Measurements from ENCODE around the gene CELSR1. TPM values are rescaled to one million over a fixed set of nuclear protein-coding genes. Genes with fewer than 3 reads are reported as not detected.

The CELSR1 gene
- total RNA-seq, 1 donor from 2014 or later, result 0.27 TPM

DNA sequence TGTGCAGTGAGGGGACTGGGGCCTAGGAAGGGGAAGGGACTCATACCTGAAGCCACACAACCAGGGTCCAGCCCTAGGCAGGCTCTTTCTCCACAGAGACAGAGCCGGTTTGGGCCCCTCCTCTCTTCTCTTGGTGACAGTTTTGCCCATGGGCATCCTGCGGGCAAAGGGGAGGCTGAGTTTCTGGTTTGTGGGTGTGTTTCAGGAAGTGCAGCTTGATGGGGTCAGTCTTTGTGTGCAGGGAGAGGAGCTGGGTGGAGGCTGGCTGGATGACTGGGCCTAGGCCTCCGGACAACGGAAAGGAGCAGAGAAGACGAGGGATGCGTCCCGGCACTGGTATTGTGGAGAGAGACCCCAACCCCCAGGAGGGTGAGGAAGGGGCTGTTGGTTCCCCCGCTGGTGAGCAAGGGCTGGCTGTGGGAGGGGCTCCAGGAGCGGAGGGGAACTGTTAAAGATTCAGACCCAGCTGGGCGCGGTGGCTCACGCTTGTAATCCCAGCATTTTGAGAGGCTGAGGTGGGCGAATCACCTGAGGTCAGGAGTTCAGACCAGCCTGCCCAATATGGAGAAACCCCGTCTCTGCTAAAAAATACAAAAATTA, 23.4 kb upstream of the CELSR1 start:
- Mint-ChIP-seq H3K9me3 (ENCODE audit: unreplicated experiment) (peaks cover 15% of the 10 kb centered on the region), H3K27me3 (ENCODE audit: unreplicated experiment) (peaks cover 12% of the 10 kb centered on the region), H3K36me3 (ENCODE audit: unreplicated experiment) (peaks cover 6% of the 10 kb centered on the region), H3K4me1 (ENCODE audit: low read depth, unreplicated experiment) (peaks cover 18% of the 10 kb centered on the region), H3K27ac (ENCODE audit: unreplicated experiment) (no peak overlapping the region), H3K4me3 (ENCODE audit: unreplicated experiment) (no peak overlapping the region)
- DNase-seq, result no peak
- TF ChIP-seq, protein P1, sequence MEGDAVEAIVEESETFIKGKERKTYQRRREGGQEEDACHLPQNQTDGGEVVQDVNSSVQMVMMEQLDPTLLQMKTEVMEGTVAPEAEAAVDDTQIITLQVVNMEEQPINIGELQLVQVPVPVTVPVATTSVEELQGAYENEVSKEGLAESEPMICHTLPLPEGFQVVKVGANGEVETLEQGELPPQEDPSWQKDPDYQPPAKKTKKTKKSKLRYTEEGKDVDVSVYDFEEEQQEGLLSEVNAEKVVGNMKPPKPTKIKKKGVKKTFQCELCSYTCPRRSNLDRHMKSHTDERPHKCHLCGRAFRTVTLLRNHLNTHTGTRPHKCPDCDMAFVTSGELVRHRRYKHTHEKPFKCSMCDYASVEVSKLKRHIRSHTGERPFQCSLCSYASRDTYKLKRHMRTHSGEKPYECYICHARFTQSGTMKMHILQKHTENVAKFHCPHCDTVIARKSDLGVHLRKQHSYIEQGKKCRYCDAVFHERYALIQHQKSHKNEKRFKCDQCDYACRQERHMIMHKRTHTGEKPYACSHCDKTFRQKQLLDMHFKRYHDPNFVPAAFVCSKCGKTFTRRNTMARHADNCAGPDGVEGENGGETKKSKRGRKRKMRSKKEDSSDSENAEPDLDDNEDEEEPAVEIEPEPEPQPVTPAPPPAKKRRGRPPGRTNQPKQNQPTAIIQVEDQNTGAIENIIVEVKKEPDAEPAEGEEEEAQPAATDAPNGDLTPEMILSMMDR (IDR thresholded peaks at IDR 0.05; ENCODE audit: partially characterized antibody, unreplicated experiment), result no peak

DNA sequence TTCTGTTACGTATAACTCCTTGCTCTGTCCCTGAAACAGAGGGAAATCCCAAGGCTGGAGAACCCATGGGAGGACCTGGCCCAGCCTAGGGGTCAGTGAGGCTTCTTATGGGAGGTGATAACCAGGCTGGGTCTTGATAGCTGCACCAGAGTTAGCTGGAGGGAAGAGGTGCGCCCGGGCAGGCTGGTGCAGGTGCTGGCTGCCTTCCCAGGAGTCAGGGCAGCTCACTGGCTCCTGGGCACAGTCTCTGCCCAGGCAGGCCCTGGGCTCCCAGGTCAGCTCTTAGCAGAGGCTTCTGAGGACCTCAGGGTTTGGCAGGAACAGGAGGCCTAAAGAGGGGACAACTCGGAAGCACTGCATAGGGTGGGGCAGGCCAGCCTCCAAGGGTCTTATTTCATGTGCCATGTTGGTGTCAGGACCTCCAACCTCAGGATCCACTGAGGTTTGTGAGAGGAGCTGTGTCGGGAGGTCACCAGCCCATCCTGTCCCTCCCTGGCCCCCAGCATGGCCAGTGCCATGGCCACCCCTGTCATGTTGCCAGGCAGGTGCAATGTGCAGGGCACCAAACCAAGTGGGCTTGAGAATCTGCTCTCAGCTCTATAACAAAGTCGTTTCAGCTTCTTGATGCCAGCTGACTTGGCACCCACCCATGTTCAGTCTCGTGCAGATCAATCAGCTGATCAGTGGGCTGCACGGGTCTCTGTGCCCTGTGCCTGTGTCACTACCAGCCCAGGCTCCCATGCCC, 20.5 kb upstream of the CELSR1 start:
- Mint-ChIP-seq H3K27me3 (ENCODE audit: unreplicated experiment) (peaks cover 6% of the 10 kb centered on the region), H3K36me3 (ENCODE audit: unreplicated experiment) (peaks cover 9% of the 10 kb centered on the region), H3K4me1 (ENCODE audit: low read depth, unreplicated experiment) (peaks cover 3% of the 10 kb centered on the region), H3K4me3 (ENCODE audit: unreplicated experiment) (no peak overlapping the region), H3K9me3 (ENCODE audit: unreplicated experiment) (peaks cover 7% of the 10 kb centered on the region), H3K27ac (ENCODE audit: unreplicated experiment) (no peak overlapping the region)
- TF ChIP-seq, protein P1 (IDR thresholded peaks at IDR 0.05; ENCODE audit: partially characterized antibody, unreplicated experiment), result no peak
- no peak for DNase-seq

- Mint-ChIP-seq H3K27me3 (ENCODE audit: unreplicated experiment) (peaks cover 6% of the 10 kb centered on the region), H3K9me3 (ENCODE audit: unreplicated experiment) (peaks cover 7% of the 10 kb centered on the region), H3K27ac (ENCODE audit: unreplicated experiment) (no peak overlapping the region), H3K4me3 (ENCODE audit: unreplicated experiment) (no peak overlapping the region), H3K36me3 (ENCODE audit: unreplicated experiment) (peaks cover 9% of the 10 kb centered on the region), H3K4me1 (ENCODE audit: low read depth, unreplicated experiment) (no peaks in the 10 kb centered on the region)
- TF ChIP-seq, protein P1 (IDR thresholded peaks at IDR 0.05; ENCODE audit: partially characterized antibody, unreplicated experiment), result no peak
- DNase-seq, result no peak
Observed at GRCh38 chr22:46556775-46557174, 19.4 kb upstream of the CELSR1 start.

- Mint-ChIP-seq H3K36me3 (ENCODE audit: unreplicated experiment) (peaks cover 9% of the 10 kb centered on the region), H3K27ac (ENCODE audit: unreplicated experiment) (no peak overlapping the region), H3K4me3 (ENCODE audit: unreplicated experiment) (no peak overlapping the region), H3K4me1 (ENCODE audit: low read depth, unreplicated experiment) (no peaks in the 10 kb centered on the region), H3K27me3 (ENCODE audit: unreplicated experiment) (peaks cover 6% of the 10 kb centered on the region), H3K9me3 (ENCODE audit: unreplicated experiment) (peaks cover 4% of the 10 kb centered on the region)
- DNase-seq, result no peak
- TF ChIP-seq, protein P1 (IDR thresholded peaks at IDR 0.05; ENCODE audit: partially characterized antibody, unreplicated experiment), result no peak
Observed at GRCh38 chr22:46553189-46553588, 15.8 kb upstream of the CELSR1 start.

- H3K4me1 Mint-ChIP-seq (ENCODE audit: low read depth, unreplicated experiment), result no peaks in the 10 kb centered on the region
- peaks cover 9% of the 10 kb centered on the region for H3K36me3 Mint-ChIP-seq (ENCODE audit: unreplicated experiment)
- no peak overlapping the region for H3K27ac Mint-ChIP-seq (ENCODE audit: unreplicated experiment)
- DNase-seq, result no peak
- TF ChIP-seq, protein P1 (IDR thresholded peaks at IDR 0.05; ENCODE audit: partially characterized antibody, unreplicated experiment), result no peak
- H3K4me3 Mint-ChIP-seq (ENCODE audit: unreplicated experiment), result no peak overlapping the region
- peaks cover 9% of the 10 kb centered on the region for H3K27me3 Mint-ChIP-seq (ENCODE audit: unreplicated experiment)
- H3K9me3 Mint-ChIP-seq (ENCODE audit: unreplicated experiment), result peaks cover 6% of the 10 kb centered on the region
Observed at GRCh38 chr22:46551996-46552395, 14.6 kb upstream of the CELSR1 start.

All from glutamatergic neuron (in vitro differentiated cells).